IMR-90 (cell line): Measurements from ENCODE around the gene LRFN2. TPM values are rescaled to one million over a fixed set of nuclear protein-coding genes. Genes with fewer than 3 reads are reported as not detected.

Source experiments
- ATAC-seq: fragments of 200-7000 bp; cut with Tn5 transposase; 2 replicates; pipeline ENCODE4 v1.9.1; 2020; ENCODE audit warnings: low read depth, mild to moderate bottlenecking, moderate library complexity
- BruUV-seq: library from RNA; stranded (reverse); fragments of 400-500 nt; replicated peaks from 2 replicates; lab custom pipeline; 2021; lab: Mats Ljungman, UMichigan
- CTCF ChIA-PET: fragments of 300-600 bp; formaldehyde crosslinking; extraction: SDS; loops from one replicate; lab custom pipeline; 2021; ENCODE audit warnings: antibody characterized with exemption; lab: Yijun Ruan, JAX
- POLR2A ChIA-PET: fragments of 300-600 bp; sonication (Branson Sonifier 250); formaldehyde crosslinking; loops from one replicate; lab custom pipeline; 2022; ENCODE audit warnings: antibody characterized with exemption; ENCODE audit not compliant: unreplicated experiment; lab: Charles Lee
- DNase-seq: peaks from one replicate; pipeline ENCODE4 v3.0.0; 2013
- H2AFZ ChIP-seq: replicated peaks from 2 replicates; pipeline ENCODE3; 2013; ENCODE audit warnings: low read length, mild to moderate bottlenecking; ENCODE audit not compliant: poor library complexity
- H2AK5ac ChIP-seq: 2 replicates; pipeline ENCODE4 v1.6.1; 2013; ENCODE audit warnings: low read depth, low read length, inconsistent platforms
- H2AK9ac ChIP-seq: replicated peaks from 2 replicates; pipeline ENCODE3; 2013; ENCODE audit warnings: mild to moderate bottlenecking, low read depth, low read length, moderate library complexity; ENCODE audit not compliant: poor library complexity
- H2BK120ac ChIP-seq: 2 replicates; pipeline ENCODE4 v1.6.1; 2013; ENCODE audit warnings: low read depth, low read length, inconsistent platforms
- H2BK15ac ChIP-seq: 3 replicates; pipeline ENCODE4 v1.6.1; 2013; ENCODE audit warnings: low read depth, low read length, inconsistent platforms
- H2BK20ac ChIP-seq: 2 replicates; pipeline ENCODE4 v1.6.1; 2013; ENCODE audit warnings: low read depth, mild to moderate bottlenecking, inconsistent platforms, low read length, moderate library complexity
- H2BK5ac ChIP-seq: 2 replicates; pipeline ENCODE4 v1.6.1; 2013; ENCODE audit warnings: mild to moderate bottlenecking, low read depth, low read length, inconsistent platforms; ENCODE audit not compliant: poor library complexity, severe bottlenecking
- H3K14ac ChIP-seq: replicated peaks from 2 replicates; pipeline ENCODE4 v1.6.1; 2013; ENCODE audit warnings: low read depth, low read length, inconsistent platforms
- H3K18ac ChIP-seq: 2 replicates; pipeline ENCODE4 v1.6.1; 2013; ENCODE audit warnings: low read depth, low read length, control low read depth
- H3K23ac ChIP-seq: 2 replicates; pipeline ENCODE4 v1.6.1; 2013; ENCODE audit warnings: low read depth, low read length, inconsistent platforms
- H3K27ac ChIP-seq: 2 replicates; pipeline ENCODE4 v1.5.1; 2013; ENCODE audit warnings: mild to moderate bottlenecking, control low read depth, low read length; ENCODE audit not compliant: insufficient read depth
- H3K27me3 ChIP-seq: 2 replicates; pipeline ENCODE4 v1.6.1; 2013; ENCODE audit warnings: low read length; ENCODE audit not compliant: control insufficient read depth, insufficient read depth
- H3K36me3 ChIP-seq: 2 replicates; pipeline ENCODE4 v1.6.1; 2013; ENCODE audit warnings: low read length, mixed read lengths; ENCODE audit not compliant: control insufficient read depth, insufficient read depth
- H3K4ac ChIP-seq: 2 replicates; pipeline ENCODE4 v1.6.1; 2013; ENCODE audit warnings: low read depth, low read length, inconsistent platforms
- H3K4me1 ChIP-seq: 2 replicates; pipeline ENCODE4 v1.6.1; 2013; ENCODE audit warnings: low read length, mixed read lengths; ENCODE audit not compliant: control insufficient read depth, insufficient read depth
- H3K4me2 ChIP-seq: 2 replicates; pipeline ENCODE4 v1.6.1; 2013; ENCODE audit warnings: low read depth, mild to moderate bottlenecking, control low read depth, low read length, moderate library complexity
- H3K4me3 ChIP-seq: 2 replicates; pipeline ENCODE4 v1.5.1; 2013; ENCODE audit warnings: low read depth, mild to moderate bottlenecking, control low read depth, low read length, moderate library complexity; ENCODE audit not compliant: insufficient read depth
- H3K56ac ChIP-seq: 2 replicates; pipeline ENCODE4 v1.6.1; 2013; ENCODE audit warnings: low read length, inconsistent platforms; ENCODE audit not compliant: insufficient read depth; ENCODE audit errors: extremely low read depth
- H3K79me1 ChIP-seq, 2 experiments: 2 replicates each; pipeline ENCODE4 v1.6.1; 2013; ENCODE audit warnings: low read length in 2 of 2, inconsistent platforms in 1 of 2, low read depth in 1 of 2
- H3K9ac ChIP-seq: 2 replicates; pipeline ENCODE4 v1.6.1; 2013; ENCODE audit warnings: low read depth, low read length, control low read depth
- H3K9me1 ChIP-seq: 2 replicates; pipeline ENCODE4 v1.6.1; 2013; ENCODE audit warnings: low read length, inconsistent platforms; ENCODE audit not compliant: insufficient read depth
- H3K9me3 ChIP-seq: 2 replicates; pipeline ENCODE4 v1.6.1; 2013; ENCODE audit warnings: low read length; ENCODE audit not compliant: control insufficient read depth, insufficient read depth
- H4K20me1 ChIP-seq: 2 replicates; pipeline ENCODE4 v1.6.1; 2013; ENCODE audit warnings: low read length, inconsistent platforms; ENCODE audit not compliant: insufficient read depth
- H4K5ac ChIP-seq: 2 replicates; pipeline ENCODE4 v1.6.1; 2013; ENCODE audit warnings: mild to moderate bottlenecking, low read depth, low read length, control low read depth
- H4K8ac ChIP-seq, 2 experiments: 2 replicates each; pipeline ENCODE4 v1.6.1; 2013; ENCODE audit warnings: low read depth in 2 of 2, low read length in 2 of 2, control low read depth in 1 of 2, inconsistent platforms in 1 of 2
- H4K91ac ChIP-seq: 2 replicates; pipeline ENCODE4 v1.6.1; 2013; ENCODE audit warnings: low read depth, low read length, inconsistent platforms; ENCODE audit not compliant: insufficient read depth
- CEBPB ChIP-seq: IDR thresholded peaks from 2 replicates; pipeline ENCODE4 v1.6.1; 2012; ENCODE audit warnings: low read depth, low read length, improper control_type of control experiment
- CHD1 ChIP-seq: IDR thresholded peaks from 2 replicates; pipeline ENCODE4 v1.6.1; 2012; ENCODE audit warnings: low read depth, low read length, improper control_type of control experiment
- FOS ChIP-seq: fragments of 150-350 bp; IDR thresholded peaks from 2 replicates; pipeline ENCODE4 v1.6.1; 2016; ENCODE audit warnings: low read depth, low read length
- MAFK ChIP-seq: IDR thresholded peaks from 2 replicates; pipeline ENCODE4 v1.6.1; 2012; ENCODE audit warnings: low read depth, low read length, improper control_type of control experiment
- MAZ ChIP-seq: IDR thresholded peaks from 2 replicates; pipeline ENCODE4 v1.6.1; 2012; ENCODE audit warnings: low read depth, mild to moderate bottlenecking, low read length, improper control_type of control experiment, moderate library complexity, borderline replicate concordance
- MXI1 ChIP-seq: IDR thresholded peaks from 2 replicates; pipeline ENCODE4 v1.6.1; 2012; ENCODE audit warnings: low read depth, mild to moderate bottlenecking, low read length, moderate library complexity, borderline replicate concordance
- POLR2A ChIP-seq: IDR thresholded peaks from 2 replicates; pipeline ENCODE4 v1.6.1; 2012; ENCODE audit warnings: mild to moderate bottlenecking, low read depth, low read length
- RAD21 ChIP-seq: IDR thresholded peaks from 2 replicates; pipeline ENCODE4 v1.6.1; 2012; ENCODE audit warnings: low read length, improper control_type of control experiment
- RCOR1 ChIP-seq: IDR thresholded peaks from 2 replicates; pipeline ENCODE4 v1.6.1; 2012; ENCODE audit warnings: mild to moderate bottlenecking, low read length, improper control_type of control experiment; ENCODE audit not compliant: insufficient replicate concordance
- RFX5 ChIP-seq: IDR thresholded peaks from 2 replicates; pipeline ENCODE4 v1.8.0; 2012; ENCODE audit warnings: low read depth, mild to moderate bottlenecking, low read length, moderate library complexity
- SMC3 ChIP-seq: fragments of 150-350 bp; IDR thresholded peaks from 2 replicates; pipeline ENCODE4 v1.6.1; 2016; ENCODE audit warnings: low read depth, mild to moderate bottlenecking, antibody characterized with exemption, low read length, moderate library complexity
- WGBS, 2 experiments: methylation state at CpG; one replicate each; pipeline versions ENCODE4 v1.1.5 to v1.1.7; 2013; ENCODE audit warnings: missing lambda C conversion rate in 2 of 2; ENCODE audit not compliant: insufficient read length in 1 of 2; ENCODE audit errors: extremely low coverage in 2 of 2; 5-methylcytosine and 5-hydroxymethylcytosine counted together
- dilution Hi-C: fragments of 300-500 bp; cut with HindIII; formaldehyde crosslinking; loops from one replicate; pipeline ENCODE4 v1.14.3; 2018; ENCODE audit warnings: low sequenced_read_pairs; ENCODE audit not compliant: unreplicated experiment
- in situ Hi-C: fragments of 300-500 bp; cut with MboI; formaldehyde crosslinking; loops from 3 replicates; pipeline ENCODE4 v1.14.3; 2019; ENCODE audit warnings: low sequenced_read_pairs, inconsistent platforms, mixed read lengths
- intact Hi-C: fragments of 100-400 bp; cut with micrococcal nuclease; formaldehyde crosslinking; loops from 2 replicates; pipeline ENCODE4 v1.10.0; 2022
- polyA plus RNA-seq, 3 experiments: library from polyadenylated mRNA; depleted of rRNA; stranded (reverse); fragments of >200 nt; gene quantifications; 2 replicates each; pipeline ENCODE4 v1.2.3, GENCODE V29; 2012; ENCODE audit warnings: low replicate concordance in 1 of 3
- total RNA-seq: library from RNA; depleted of rRNA; stranded (reverse); fragments of >200 nt; gene quantifications from 2 replicates; pipeline ENCODE4 v1.2.3, GENCODE V29; 2012
- TF ChIP-seq, protein P1 (sequence below): fragments of 150-350 bp; IDR thresholded peaks from 2 replicates; pipeline ENCODE4 v1.6.1; 2016; ENCODE audit warnings: low read depth, mild to moderate bottlenecking, low read length, moderate library complexity, borderline replicate concordance
- TF ChIP-seq, protein P2 (sequence below): conservative IDR thresholded peaks from 2 replicates; pipeline ENCODE4 v1.5.1; 2012; ENCODE audit warnings: mild to moderate bottlenecking, low read depth, low read length, improper control_type of control experiment

The LRFN2 gene
- total and polyA plus RNA-seq, 2 of the 4 experiments (the other 2 are of a cell fraction): not detected

DNA sequence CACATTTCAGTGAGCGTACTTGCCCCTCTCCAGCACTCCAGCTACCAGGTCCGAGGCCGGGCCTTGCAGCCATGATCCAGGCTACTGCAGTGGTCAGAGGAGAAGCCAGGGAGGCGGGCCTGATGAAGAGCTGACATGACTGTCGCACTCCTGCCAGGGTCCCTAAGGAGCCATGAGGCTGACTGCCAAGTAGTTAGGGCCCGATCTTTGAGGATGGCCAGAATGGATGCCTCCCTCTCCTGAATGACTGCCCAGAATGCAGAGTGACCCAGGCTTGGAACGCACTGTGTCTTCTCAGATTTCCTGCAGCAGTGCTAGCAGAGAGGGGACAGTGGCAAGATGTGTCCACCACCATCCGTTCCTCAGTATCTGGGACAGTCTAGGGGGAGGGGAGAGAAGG is 24.7 kb upstream of the LRFN2 start:
- Histone ChIP-seq H2BK20ac (no peak overlapping the region), H4K91ac (no peak overlapping the region), H2BK15ac (no peak overlapping the region), H3K14ac (no peak overlapping the region), H3K36me3 (no peaks in the 10 kb centered on the region), H3K4ac (no peak overlapping the region), H2BK5ac (no peak overlapping the region), H3K27ac (no peak overlapping the region), H2AK9ac (no peak overlapping the region), H3K27me3 (no peaks in the 10 kb centered on the region), H3K4me2 (no peak overlapping the region), H2AFZ (no peak overlapping the region), H3K9me1 (no peaks in the 10 kb centered on the region), H3K4me3 (no peak overlapping the region), H3K18ac (no peak overlapping the region), H3K56ac (no peak overlapping the region), H2BK120ac (no peak overlapping the region), H3K9me3 (no peaks in the 10 kb centered on the region), H2AK5ac (no peak overlapping the region), H3K79me1 (no peaks in the 10 kb centered on the region), H4K8ac (no peak overlapping the region), H4K20me1 (no peaks in the 10 kb centered on the region), H3K23ac (no peak overlapping the region), H3K4me1 (no peaks in the 10 kb centered on the region), H4K5ac (no peak overlapping the region), H3K9ac (no peak overlapping the region)
- DNase-seq (no peak), ATAC-seq (no peak)
- intact Hi-C loops: no loop called here
- 12% methylated on average over 3 of the region's 8 CpGs; no CpG with 5 or more reads in 1 of the 2 experiments for WGBS, 2 experiments
- no TSS peak for BruUV-seq
- dilution Hi-C loops: no loop called here
- in situ Hi-C loops: no loop called here
- ChIA-PET POLR2A (no interaction called here), CTCF (no interaction called here)
- TF ChIP-seq RFX5 (no peak), RCOR1 (no peak), CHD1 (no peak), CEBPB (no peak), MXI1 (no peak), RAD21 (no peak), POLR2A (no peak), MAZ (no peak), MAFK (no peak), FOS (no peak), SMC3 (no peak)
- TF ChIP-seq, protein P1, sequence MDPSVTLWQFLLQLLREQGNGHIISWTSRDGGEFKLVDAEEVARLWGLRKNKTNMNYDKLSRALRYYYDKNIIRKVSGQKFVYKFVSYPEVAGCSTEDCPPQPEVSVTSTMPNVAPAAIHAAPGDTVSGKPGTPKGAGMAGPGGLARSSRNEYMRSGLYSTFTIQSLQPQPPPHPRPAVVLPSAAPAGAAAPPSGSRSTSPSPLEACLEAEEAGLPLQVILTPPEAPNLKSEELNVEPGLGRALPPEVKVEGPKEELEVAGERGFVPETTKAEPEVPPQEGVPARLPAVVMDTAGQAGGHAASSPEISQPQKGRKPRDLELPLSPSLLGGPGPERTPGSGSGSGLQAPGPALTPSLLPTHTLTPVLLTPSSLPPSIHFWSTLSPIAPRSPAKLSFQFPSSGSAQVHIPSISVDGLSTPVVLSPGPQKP: no peak
- TF ChIP-seq, protein P2, sequence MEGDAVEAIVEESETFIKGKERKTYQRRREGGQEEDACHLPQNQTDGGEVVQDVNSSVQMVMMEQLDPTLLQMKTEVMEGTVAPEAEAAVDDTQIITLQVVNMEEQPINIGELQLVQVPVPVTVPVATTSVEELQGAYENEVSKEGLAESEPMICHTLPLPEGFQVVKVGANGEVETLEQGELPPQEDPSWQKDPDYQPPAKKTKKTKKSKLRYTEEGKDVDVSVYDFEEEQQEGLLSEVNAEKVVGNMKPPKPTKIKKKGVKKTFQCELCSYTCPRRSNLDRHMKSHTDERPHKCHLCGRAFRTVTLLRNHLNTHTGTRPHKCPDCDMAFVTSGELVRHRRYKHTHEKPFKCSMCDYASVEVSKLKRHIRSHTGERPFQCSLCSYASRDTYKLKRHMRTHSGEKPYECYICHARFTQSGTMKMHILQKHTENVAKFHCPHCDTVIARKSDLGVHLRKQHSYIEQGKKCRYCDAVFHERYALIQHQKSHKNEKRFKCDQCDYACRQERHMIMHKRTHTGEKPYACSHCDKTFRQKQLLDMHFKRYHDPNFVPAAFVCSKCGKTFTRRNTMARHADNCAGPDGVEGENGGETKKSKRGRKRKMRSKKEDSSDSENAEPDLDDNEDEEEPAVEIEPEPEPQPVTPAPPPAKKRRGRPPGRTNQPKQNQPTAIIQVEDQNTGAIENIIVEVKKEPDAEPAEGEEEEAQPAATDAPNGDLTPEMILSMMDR: no peak
